SH-SY5Y (cell line): ENCODE measurements around the gene JAGN1.

ENCODE experiments used
- GATA2 ChIP-seq: IDR thresholded peaks from 2 replicates; pipeline ENCODE4 v1.6.1; 2011; ENCODE audit warnings: mild to moderate bottlenecking, low read depth, low read length
- GATA3 ChIP-seq: IDR thresholded peaks from 2 replicates; pipeline ENCODE4 v1.6.1; 2011; ENCODE audit warnings: low read depth, mild to moderate bottlenecking, low read length, moderate library complexity

Gene JAGN1

GRCh38 chr3:9889405-9889804, 1.0 kb upstream of the JAGN1 start:
- TF ChIP-seq GATA3 (no peak), GATA2 (no peak)

DNA sequence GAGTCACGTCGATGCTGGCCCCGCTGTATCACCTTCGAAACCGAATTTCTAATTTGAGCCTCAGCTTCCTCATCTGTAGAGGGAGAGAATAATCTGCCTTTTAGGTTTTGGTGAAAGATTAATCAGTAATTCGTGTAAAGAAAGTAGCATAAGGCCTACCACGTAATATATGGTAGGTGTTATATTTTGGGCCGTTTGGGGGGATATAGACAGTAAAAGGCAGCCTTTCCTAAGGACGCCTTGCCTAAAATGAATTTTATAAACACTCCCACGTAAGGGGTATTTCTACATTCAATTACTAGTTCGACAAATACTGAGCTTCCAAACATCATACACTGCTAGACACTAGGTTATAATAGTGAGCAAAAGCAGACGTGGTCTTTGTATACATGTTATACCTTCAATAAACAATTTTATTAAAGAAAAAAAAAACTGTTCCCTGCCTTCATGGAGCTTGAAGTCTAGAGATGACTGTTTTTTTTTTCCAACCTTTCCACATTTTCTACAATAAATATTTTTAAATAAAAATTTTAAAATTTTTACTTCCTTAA, 737 bp downstream of the JAGN1 start:
- TF ChIP-seq GATA3 = no peak

GRCh38 chr3:9893739-9894138, 3.3 kb downstream of the JAGN1 start:
- TF ChIP-seq GATA2 (no peak), GATA3 (no peak)

DNA sequence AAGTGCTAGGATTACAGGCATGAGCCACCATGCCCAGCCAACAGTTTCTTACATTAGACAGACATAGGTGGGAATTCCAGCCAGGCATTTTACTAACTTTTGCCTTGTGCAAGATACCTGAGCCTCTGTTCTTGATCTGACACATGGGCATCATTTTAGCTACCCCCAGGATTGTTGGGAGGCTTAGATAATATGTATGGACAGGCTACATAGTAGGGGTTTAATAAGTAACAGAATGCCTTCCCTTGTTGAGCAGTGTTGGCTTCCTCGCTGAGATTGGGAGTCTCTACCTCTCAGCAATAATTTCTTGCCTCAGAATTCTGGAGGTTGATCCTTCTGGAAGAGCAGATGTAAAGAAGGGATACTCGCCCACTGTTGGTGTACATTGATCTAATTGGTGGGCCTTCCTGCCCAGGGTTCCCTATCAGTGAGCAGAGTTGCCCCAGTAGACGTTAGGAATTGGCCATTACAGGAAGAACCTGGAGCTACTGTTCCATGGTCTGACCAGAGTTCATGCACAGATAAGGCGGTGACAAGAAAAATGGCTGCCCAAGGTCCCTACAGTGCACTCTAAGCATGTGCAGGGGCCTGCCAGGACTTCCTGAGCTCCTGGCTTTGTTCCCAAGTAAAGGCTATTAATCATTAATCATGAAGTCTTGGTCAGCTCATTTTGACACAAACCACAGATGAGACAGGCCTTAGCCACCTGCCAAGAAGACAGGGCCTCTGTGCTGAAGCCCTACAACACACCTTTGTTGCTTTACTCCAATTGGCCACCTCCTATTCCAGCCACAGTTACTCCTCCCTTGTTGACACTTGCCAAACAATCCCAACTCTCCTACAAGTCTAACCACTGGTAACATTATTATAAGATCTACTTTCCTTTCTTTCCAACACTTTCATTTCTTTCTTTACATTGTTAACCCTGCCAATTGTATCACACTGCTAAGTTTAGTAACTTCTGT, 7.3 kb downstream of the JAGN1 start:
- no peak for TF ChIP-seq GATA3
- TF ChIP-seq GATA2 = no peak

DNA sequence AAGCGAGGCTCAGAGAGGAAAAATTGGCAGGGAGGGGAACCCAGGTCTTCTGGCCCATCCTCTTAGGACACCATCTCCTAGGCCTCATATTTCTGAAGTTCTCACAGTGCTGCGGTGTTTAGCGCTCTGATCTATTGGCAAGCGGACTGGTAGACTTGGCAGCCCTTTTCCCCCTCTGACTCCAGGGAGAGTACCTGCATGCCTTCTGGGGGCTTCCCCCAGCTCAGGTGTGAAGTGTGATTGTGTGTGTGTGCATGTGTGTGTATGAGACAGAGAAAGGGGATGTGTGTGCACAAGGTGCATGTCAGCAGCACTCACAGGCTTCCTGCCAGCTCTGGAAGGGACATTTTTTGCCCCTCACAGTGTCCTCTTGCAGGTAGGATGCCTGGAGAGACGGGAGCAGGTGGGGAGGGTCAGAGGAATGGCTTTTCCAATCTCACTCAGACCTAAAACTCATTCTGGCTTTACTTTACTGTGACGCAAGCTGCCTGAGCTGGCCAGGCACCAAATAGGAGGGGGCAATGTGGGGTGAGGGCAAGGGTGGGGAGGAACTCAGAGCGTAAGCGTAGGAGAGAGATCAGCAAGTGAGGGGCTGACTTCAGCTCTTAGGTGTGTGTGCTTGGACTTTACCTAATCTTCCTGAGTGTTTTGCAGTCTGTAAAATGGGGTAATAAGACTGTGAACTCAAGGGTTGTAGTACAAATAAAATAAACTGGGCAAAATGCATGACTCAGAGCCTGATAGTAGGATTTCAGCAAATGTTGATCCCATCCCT, 8.2 kb downstream of the JAGN1 start:
- TF ChIP-seq GATA3 (no peak), GATA2 (no peak)

GRCh38 chr3:9899289-9899791, 8.9 kb downstream of the JAGN1 start:
- TF ChIP-seq GATA3 (no peak), GATA2 (no peak; the same call in 1 of the 2 replicates)

- TF ChIP-seq GATA2 = no peak
These were observed 11.6 kb downstream of the JAGN1 start for GRCh38 chr3:9901967-9902366.

DNA sequence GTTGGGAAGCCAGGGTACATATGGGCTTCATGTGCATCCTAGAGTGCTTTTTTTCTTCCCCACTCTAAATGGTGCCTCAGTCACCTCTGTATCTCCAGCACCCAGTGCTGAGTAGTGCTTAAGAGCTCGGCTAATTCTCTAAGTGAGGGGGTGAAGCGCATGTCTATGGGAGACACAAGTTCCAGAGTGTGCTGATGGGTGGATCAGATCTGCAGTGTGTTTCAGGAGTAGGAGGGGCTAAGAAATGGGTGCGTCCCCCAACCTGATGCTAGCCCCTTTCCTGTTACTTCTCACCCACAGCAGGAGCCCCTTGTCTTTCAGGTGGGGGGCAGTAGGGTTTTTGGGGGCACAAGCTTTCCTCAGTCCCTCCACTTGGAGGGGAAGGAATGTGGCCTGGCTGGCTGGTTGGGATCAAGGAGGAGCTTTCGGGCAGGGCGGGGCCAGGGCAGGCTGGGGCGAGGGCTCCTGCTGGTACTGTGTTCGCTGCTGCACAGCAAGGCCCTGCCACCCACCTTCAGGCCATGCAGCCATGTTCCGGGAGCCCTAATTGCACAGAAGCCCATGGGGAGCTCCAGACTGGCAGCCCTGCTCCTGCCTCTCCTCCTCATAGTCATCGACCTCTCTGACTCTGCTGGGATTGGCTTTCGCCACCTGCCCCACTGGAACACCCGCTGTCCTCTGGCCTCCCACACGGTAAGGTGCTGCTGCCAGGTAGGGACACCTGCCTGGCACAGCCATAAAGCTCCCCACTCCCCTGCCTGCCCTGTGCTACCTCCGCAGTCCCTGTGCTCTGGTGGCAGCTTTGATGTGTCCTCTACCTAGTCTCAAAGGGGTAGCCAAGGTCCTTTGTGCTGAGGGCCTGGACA, 12.2 kb downstream of the JAGN1 start, which contains the start of gene IL17RE:
IL17RE (plus strand) TSS at position 477 of the 866 bp plus-strand sequence; CDS start at position 562, 85 bp downstream.
- TF ChIP-seq GATA3 = no peak

DNA sequence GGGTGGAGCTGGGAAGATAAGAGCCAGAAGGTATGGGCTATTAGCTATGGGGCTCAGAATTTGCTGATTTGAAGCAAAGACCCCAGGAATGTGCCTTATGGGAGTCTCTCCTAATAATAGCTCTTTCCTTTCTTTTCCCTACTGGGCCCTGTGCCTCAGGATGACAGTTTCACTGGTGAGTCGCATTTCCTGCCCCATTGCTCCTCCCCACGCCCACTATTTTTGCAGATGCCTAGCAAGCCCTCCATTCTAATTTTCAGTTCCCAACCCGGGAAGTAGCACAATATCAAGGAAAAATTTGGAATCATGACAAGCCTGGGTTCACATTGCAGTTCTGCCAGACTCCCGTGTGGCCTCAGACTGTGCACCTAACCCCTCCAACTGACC, 12.8 kb downstream of the JAGN1 start:
- TF ChIP-seq GATA2 (no peak), GATA3 (no peak)

DNA sequence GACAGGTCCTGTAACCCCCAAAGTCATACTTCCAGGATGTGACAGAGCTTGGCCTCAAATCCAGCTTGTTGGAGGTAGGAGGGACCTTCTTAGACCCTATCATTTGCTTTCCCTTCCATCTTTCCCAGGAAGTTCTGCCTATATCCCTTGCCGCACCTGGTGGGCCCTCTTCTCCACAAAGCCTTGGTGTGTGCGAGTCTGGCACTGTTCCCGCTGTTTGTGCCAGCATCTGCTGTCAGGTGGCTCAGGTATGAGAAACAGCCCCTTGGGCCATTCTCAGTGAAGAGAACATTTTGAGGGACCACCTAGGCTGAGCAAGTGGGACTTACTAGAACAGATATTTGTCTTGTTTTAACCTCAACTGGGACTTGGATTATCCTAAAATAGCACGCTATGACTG, 13.5 kb downstream of the JAGN1 start:
- no peak for TF ChIP-seq GATA3
- TF ChIP-seq GATA2 = no peak

- no peak for TF ChIP-seq GATA2
- TF ChIP-seq GATA3 = no peak
These were observed 16.1 kb downstream of the JAGN1 start for GRCh38 chr3:9906480-9906879.

DNA sequence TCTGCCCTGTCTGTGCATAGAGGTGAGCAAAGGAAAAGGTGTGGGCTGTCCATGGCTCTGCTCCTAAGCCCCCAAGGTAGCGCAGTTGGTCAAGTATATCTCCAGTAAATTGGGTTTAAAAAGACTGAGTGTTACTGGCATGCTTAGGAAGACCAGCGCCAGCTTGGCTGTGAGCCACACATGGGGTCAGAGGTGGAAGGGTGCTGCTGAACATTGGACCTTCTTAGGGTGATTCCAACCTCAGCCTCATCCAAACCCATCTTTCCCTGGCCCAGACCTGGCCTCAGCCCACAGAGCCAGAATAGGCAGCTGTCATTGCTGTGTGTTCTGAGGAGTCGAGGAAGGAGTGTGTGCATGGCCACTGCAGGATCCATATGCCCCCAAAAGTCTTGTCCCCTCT, 17.9 kb downstream of the JAGN1 start:
- TF ChIP-seq GATA3 = no peak
- no peak for TF ChIP-seq GATA2

DNA sequence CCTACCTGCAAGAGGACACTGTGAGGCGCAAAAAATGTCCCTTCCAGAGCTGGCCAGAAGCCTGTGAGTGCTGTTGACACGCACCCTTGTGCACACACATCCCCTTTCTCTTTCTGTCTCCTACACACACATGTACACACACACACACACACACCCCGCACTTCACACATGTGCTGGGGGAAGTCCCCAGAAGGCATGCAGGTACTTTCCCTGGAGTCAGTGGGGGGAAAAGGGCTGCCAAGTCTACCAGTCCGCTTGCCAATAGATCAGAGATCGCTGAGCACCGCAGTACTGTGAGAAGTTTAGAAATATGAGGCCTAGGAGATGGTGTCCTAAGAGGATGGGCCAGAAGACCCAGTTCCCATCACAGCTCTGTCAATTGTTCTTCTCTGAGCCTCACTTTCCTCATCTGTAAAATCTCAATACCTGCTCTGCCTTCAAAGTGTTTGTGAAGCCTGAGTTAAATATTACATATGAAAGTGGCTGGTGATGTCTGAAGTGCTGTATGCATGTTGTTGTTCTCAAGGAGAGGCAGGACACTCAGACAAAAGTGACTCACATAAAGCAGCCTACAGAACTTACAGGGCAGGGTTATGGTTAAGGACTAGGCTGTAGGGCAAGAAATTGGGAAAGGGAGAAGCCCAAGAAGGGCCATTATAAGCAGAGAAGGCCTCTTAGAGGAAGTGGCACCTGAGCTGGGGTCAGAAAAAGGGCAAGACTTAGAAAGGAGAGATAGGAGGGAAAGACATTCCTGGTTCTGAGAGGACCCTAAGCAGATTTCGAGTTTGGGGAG, 19.0 kb downstream of the JAGN1 start:
- TF ChIP-seq GATA3 (no peak), GATA2 (no peak)
